Esophagus muscularis mucosa (tissue), 2 donors: ENCODE data around the gene MTOR.

ENCODE experiments used
- POLR2A ChIP-seq: fragments of 450-650 bp; IDR thresholded peaks from one replicate; pipeline ENCODE4 v1.6.1; 2017; ENCODE audit warnings: antibody characterized with exemption, moderate library complexity, mild to moderate bottlenecking, low read depth
- POLR2AphosphoS5 ChIP-seq, 2 donors: sonication (generic); formaldehyde crosslinking; IDR thresholded peaks; one replicate each; pipeline ENCODE4 v1.6.1; 2017; ENCODE audit warnings: antibody characterized with exemption in 2 of 2

- TF ChIP-seq POLR2A (no peak), POLR2AphosphoS5 (IDR thresholded peaks at IDR 0.05) (no peak)
Observed at GRCh38 chr1:11158291-11158690, 104.1 kb downstream of the MTOR start.
